HG02981 (cell line): ENCODE measurements around the gene DIPK1A.
"Not testable (repeated sequence)": the region's sequence is repeated elsewhere in the genome, so short reads cannot be mapped to it uniquely, and the experiment has no call there.

ENCODE experiments used
- ATAC-seq: cut with Tn5 transposase; IDR thresholded peaks from one replicate; pipeline ENCODE4 v1.9.1; 2021; ENCODE audit warnings: mild to moderate bottlenecking, moderate library complexity; ENCODE audit not compliant: unreplicated experiment

Gene DIPK1A

DNA sequence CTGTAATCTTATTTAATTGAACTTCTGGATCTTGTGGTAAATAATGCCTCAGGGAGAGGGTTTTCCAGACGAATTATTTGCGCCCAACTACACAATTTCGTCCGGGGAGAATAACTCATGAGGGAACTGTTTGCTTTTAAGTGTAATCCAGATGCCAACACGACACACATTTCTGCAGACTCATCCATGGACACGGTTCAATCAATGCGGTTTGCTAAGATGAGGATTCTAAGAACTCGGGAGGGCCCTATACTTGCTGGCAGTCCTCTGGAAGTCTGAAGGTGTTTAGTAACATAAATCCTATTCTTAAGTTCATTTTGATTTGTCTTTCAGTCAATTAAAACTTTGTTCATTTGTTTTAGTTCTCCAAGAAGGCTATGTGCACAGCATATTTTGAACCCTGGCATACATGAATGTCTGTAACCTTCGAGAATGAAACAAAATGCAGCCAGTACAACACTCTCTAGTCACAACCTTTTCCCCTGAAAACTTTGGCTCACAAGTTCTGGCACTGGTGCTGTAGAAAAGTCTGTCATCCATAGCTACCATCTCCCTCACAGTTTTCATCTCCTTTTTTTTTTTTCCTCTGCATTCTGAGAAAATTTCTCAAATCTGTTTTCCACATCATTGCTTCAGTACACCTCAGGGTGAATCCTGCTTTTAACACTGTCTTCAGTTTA is 38.8 kb downstream of the DIPK1A start:
- no peak for ATAC-seq

DNA sequence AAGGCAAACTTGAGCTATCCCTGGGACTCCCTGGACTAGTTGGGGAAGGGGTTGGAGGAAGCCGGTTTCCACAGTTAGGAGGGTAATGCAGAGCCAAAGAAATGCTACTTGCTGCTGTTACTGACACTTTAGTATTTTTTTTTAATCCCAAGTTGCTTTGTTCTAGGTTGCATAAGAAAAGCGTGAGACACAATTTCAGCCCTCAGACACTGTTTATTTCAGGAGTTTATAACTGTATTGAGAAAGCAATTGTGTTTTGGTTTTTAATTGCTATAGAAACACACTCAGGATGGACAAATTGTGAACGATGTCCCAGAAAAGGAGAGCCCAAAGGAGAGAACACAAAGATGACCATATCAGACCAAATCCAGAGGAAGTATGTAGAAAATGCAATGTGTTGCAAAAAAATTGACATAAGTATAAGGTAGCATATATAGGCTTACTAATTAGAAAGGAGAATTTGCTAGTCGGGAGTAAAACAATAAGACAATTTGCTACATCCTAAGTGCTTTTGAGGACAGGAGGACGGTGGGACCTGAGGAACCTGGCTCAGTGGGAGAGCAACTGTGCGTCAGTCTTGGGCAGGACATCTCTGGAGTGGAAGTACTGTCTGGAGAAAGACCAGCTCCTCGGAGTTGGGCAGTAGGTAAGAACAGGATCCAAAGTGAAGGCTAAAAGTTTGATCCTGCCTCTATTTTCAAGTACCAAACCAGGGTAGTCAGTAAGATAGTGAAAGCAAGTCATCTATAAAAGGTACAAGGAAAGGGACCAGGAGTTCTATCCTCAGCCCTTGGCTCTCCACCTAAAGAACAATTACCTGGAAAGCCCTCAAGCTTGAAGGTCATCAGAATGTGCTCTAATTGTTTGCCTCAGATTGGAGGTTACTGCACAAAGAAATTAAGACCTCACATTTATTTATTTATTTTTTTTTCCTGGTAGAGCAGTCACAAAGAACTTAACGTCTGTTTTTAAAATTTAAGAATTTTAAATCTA is 39.9 kb downstream of the DIPK1A start:
- no peak for ATAC-seq

GRCh38 chr1:92916899-92917298 is 44.4 kb downstream of the DIPK1A start:
- ATAC-seq: no peak

GRCh38 chr1:92915547-92915946 is 45.7 kb downstream of the DIPK1A start:
- ATAC-seq: no peak

DNA sequence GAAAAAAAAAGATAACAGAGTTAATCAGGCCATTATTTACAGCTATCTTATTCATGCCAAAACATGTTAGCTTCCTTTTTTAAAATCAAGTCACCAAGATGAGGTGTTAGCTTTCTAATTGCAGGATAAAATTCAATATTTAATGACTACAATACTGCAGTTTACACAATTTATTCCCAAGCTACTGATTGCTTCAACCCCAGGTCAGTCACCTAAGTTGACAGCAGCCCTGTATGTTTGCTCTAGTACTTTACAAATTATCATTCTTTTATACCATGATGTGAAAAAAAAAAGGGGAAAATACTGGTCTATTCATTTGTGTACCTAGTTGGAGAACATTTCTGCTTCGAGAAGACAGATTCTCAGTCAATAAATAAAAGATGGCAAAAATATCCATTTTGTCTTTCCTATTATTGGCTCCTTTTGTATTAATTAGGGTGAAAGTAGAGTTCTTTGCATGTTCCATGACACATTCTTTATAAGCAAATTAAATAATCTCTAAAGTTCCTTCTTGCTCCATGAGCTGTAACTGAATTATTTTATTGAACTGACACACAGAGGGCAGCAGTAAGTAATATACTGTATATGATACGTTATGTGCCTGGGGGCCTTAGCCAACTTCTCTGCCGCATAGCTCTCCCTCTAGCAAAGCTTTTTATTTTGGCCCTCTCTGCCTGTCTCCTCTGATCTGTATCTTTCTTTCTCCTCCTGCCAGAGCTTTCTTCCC is 48.0 kb downstream of the DIPK1A start:
- ATAC-seq: no peak

DNA sequence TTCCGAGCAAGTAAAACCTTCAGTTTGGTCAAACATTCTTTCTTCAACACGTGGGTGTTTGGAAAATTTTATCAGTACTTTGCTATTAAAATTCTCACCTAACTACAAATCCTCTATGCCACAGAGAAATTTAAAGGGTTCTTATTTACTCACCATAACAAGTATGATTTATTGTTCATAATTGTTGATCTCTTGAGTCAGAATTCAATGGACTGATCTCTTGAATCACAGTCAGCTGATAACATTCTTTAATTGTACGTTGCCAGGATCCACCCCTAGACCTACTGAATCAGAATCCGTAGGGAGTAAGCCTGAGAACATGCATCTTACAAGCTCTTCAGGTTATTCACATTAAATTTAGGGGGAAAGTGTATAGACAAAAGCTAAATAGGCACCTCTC is 51.2 kb downstream of the DIPK1A start:
- no peak for ATAC-seq

DNA sequence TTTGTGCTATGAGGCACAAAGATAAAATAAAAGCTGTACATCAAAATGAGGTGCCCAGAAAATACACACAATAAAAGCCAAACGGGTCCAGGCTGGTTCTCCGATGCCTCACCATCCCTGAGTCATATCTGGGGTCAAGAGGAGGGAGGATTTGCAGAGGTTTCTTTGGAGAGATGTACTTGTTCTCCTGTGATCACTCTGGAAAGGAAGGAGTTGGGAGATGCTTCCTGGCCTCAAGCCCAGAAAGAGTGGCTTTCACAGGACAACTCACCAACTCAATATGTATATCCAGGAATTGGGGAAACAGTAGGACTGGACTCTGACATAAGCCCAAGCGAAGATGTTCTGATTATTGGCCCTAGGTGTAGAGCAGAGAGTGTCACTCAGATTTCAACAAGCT is 51.9 kb downstream of the DIPK1A start:
- ATAC-seq: no peak

- ATAC-seq: no peak
Observed at GRCh38 chr1:92907949-92908684, 53.1 kb downstream of the DIPK1A start.

DNA sequence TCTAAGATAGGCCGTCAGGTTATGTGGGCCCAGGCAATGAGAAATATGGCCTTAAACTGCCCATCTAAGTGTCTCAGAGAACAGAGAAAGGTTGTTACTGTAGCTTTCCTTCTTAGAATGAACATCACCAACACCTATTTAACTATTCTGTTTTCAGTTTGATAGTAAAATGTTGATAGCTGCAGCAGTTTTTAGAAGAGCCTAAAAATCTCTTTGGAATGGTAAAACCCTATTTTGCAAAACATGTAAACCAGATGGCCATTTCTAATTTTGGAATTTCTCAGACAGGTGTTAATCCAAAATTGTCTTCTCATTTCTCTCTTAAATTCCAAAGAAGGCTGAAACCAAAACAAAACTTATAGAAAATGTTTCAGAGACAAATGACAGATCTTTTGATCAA is 57.5 kb downstream of the DIPK1A start:
- no peak for ATAC-seq

- no peak for ATAC-seq
Observed at GRCh38 chr1:92902406-92902744, 58.9 kb downstream of the DIPK1A start.

GRCh38 chr1:92901699-92902405 is 59.4 kb downstream of the DIPK1A start:
- no peak for ATAC-seq

DNA sequence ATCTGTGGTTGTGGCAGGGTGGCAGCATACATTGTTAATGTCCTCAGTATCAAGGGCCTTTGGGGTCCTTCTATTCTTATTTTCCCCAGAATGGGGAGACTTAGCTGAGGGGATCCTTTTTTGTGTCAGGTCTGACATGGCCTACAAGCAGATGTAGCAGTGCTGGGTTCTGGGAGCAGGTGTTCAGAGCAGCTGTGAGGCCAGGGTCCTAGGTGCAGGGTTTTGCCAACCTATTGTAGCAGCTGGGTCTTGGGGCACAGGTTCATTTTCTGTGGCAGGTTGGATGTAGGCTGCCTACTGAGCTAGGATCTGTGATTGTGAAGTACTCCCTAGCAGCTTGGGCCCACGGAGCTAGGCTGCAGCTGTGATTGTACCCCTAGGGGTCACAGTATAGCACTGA is 60.1 kb downstream of the DIPK1A start:
- ATAC-seq: no peak

- no peak for ATAC-seq
Observed at GRCh38 chr1:92900539-92900938, 60.7 kb downstream of the DIPK1A start.

- no peak for ATAC-seq
Observed at GRCh38 chr1:92899780-92900179, 61.5 kb downstream of the DIPK1A start.

- not testable (repeated sequence) for ATAC-seq
Observed at GRCh38 chr1:92898053-92898452, 63.2 kb downstream of the DIPK1A start.

DNA sequence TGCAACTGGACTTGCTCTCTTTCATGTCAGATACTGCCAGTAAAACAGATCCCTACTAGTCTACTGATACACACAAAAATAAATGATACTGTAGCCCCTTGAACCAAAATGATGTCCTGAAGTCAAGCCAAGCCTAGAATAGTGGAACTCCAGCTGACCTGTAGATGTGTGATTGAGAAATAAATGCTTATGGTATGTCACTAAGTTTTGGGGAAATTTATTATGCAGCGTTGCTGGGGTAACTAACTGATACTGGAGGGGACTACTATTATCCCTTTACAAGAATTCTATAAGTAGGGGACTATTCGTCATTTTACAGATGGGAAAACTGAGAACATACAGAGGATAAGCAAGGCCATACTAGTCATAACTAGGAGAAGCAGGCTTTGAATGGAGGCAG is 73.8 kb downstream of the DIPK1A start:
- no peak for ATAC-seq

DNA sequence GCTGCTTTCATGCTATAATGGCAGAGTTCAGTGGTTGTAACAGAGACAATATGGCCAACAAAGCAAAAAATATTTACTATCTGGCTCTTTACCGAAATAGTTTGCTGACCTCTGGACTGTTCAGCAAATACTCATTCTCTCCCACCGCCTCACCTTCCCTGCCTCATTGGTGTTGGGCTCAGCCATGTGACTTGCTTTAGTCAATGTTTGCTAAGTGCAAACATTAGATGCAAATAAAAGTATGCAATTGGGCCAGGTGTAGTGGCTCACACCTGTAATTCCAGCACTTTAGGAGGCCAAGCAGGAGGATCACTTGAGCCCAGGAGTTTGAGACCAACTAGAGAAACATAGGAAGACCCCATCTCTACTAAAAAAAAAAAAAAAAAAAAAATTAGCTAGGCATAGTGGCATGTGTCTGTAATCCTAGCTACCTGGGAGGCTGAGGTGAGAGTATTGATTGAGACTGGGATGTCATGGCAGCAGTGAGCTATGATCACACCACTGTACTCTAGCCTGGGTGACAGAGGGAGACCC is 74.3 kb downstream of the DIPK1A start:
- no peak for ATAC-seq

DNA sequence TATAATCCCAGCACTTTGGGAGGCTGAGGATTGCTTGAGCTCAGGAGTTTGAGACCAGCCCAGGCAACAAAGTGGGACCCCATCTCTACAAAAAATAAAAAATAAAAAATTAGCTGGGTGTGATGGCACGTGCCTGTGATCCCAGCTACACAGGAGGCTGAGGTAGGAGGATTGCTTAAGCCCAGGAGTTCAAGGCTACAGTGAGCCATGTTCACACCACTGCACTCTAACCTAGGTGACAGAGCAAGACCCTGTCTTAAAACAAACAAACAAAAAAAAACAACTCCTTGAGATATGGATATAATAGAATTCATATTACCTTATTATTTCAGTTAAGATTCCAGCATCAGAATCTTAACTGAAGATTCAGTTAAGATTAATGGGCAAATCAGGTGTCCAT is 77.1 kb downstream of the DIPK1A start:
- ATAC-seq: no peak

DNA sequence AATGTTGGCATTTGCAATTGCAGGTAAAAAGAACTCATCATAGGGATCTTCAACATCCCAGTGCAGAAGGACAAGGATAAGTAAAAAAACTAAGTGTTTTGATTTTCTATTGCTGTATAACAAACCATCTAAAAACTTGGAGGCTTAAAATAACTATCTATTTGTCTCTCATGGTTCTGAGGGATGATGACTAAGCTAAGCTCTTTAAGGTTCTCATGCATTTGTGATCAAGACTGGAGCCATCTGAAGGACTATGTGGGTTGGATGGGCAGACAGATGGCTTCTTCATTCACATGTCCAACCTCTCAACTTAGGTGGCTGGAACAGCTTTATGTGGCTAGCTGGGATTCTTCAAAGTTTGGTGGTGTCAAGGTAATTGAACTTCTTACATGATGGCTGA is 78.0 kb downstream of the DIPK1A start:
- ATAC-seq: no peak

DNA sequence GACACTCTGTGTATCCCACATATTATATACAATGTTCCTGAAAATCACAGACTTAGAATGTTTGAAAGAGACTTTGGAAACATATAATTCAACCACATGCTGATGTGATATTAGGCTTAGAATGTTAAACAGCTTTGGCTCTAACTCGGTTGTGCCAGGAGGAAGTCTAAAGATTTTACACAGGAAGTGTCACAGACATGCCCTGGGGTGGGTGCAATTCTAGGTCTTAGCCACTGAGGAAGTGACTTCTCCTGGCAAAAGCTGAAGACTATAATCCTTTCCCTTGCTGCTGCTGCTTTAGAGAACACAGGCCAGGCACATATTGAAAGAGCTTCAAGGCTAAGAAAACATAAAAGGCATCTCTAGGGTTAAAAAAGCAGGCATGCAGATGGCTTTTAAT is 78.4 kb downstream of the DIPK1A start:
- no peak for ATAC-seq
